NCI-H1930 (cell line): Measurements from ENCODE around the gene DAAM2.

Experiments
- DNase-seq, 2 experiments: peaks; one replicate each; lab custom pipeline; 2025; lab: John Stamatoyannopoulos, UW

Gene DAAM2

GRCh38 chr6:39787322-39787721 is 4.9 kb upstream of the DAAM2 start:
- no peak for DNase-seq

DNA sequence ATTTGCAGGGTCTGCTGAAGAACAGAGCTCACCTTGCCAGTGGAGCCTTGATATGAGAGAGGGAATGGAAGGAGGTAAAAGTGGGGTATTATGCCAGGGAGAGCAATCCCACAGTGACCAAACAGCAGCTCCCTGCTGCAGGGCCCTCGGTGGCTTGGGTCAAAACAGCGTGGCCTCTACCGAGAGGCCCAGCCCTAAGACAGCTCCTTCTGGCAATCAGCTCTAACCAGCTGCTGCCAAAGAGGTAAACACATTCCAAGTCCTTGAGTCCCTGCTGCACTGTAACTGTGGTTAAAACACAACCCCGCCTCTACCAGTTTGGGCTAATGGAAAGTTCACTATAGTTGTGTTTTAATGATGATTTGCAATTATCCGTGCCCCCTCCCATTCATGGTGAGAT is 1.4 kb upstream of the DAAM2 start:
- no peak for DNase-seq

GRCh38 chr6:39791311-39791710 is 865 bp upstream of the DAAM2 start:
- peak; percentile 5 to 10 for DNase-seq

DNA sequence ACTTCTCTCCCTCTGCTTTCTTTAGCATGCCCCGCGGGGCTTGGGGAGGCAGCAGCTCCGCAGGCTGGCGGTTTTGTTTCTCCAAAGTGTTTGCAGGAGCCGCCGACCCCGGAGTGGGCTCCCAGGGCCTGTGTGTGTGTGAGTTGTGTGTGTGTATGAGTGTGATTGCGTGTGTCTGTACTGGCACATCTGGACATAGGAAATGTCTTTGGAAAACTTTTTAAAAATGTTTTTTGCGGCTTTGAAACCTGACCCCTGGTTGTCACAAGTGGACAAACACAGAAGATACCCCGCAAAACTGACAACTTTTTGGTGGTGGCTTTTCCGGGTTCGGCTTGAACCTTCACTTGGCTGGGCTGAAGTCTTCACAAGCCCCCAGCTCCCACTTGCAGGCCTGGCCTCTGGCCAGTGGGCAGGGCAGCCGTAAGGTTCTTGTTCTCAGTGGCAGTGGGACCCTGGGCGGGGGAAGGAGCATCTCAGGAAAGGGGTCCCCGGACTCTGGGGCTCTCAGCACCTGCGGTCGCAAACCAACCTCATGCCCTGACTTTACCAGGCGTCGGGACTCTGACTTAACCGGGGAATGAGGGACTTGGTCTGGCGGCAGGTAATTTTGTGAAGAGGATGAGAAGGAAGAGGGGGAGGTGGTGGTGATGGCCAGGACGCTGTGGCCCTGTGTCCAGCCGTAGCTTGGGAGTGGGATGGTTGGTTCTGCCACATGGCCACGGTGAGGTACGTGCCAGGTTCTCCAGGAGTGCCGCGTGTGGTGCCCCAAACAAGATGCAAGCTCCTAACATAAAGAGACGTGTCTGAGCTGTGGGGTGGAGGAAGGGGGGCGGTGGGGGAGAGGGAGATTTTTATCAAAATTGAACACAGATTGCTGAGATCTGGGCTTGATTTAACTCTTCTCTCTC is 619 bp downstream of the DAAM2 start:
- no peak for DNase-seq

- DNase-seq, result no peak
These were observed 1.3 kb downstream of the DAAM2 start for GRCh38 chr6:39793516-39793915.

DNA sequence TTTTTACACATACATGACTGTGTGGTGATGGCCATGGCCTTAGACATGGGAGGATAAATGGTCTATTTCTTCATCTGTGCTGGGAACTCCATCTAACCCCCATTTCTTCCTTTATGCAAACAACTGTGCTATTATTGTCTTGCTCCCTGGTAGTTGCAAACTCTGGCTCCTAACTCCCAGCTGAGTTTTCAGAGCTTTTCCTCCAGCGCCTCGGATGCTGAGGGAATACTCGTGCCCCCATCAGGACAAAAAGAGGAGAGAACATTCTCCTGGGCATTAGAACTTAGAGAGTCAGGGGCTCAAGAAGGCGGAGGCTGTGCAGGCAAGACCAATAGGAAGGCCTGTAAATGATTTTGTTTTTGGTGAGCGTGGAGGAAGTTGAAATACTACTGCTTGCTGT is 2.1 kb downstream of the DAAM2 start:
- DNase-seq, result no peak

- DNase-seq, result no peak
These were observed 5.6 kb downstream of the DAAM2 start for GRCh38 chr6:39797751-39798150.

- DNase-seq, result no peak
These were observed 8.2 kb downstream of the DAAM2 start for GRCh38 chr6:39800034-39801032.

DNA sequence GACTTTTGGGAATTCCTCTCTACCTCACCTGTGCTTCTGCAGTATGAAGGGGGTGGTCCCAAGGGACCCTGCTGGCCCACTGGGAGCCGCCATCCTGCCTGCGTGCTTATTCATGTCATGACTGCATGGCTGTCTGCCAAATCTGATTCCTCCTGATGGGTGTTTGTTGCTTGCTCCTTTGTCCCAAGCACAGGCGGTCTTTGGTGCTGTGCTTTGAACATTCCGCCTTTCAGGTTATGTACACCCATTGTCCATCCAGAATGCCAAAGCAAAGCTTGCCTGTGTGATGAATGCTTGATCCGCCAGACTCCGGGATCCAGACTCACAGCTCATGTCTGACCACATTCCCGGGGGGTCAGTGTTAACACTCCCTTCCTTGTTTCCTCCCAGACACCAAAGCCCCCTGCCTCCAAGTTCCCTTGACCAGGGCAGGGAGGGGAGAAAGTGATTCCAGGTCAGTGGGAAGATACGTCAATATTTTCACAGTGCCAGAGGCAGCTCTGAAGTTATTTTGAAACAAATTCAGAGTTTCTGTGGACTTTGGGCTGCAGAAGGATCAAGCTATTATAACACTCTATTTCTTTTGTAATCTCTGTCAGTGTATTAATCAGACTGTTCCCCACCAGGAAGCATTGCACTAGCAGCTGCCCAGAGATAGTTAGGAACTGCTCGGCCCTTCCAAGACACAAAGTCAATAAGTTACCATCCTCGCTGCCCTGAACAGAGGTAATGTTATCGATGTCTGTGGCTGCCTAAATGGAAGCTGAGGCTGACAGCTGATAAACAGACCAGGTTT is 9.5 kb downstream of the DAAM2 start:
- DNase-seq, result no peak

DNA sequence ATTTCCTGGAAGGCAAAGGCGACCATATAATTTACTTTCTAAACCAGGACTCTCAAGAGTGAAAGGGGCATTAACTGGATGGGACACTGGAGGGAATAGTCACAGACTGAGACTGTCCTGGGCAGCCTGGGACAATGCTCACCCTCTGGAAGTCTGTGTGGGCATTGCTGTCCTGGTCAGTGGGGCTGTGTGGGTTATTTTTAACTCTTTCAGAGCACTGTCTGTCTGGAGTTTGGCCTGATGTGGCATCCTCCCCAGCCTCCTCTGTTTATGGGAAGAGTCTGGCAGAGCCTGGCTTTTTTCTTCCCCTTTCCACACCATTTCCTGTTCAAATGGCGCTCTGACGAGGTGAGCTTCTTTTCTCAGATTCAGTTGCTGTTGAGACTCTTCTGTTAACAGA is 11.7 kb downstream of the DAAM2 start:
- no peak for DNase-seq

GRCh38 chr6:39804466-39805065 is 12.4 kb downstream of the DAAM2 start:
- no peak for DNase-seq

DNA sequence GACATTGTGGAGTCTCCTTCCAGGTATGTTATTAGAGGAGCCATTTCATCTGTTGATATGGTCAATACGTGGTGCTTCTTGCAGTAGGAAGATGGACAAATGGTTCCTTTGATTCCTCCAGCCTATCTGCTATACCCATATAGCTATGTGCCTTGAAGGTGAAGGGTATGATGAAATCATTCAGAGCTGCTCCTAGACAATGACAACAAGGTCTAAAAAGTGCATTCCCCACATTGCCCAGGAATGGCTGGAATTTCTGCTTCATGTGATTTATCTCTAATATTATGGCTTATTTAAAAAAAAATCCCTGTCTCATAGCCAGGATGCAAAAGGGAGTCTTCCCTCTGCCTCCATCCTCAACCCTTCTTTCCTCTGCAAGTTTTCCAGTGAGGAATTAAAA is 14.1 kb downstream of the DAAM2 start:
- DNase-seq, result no peak

DNA sequence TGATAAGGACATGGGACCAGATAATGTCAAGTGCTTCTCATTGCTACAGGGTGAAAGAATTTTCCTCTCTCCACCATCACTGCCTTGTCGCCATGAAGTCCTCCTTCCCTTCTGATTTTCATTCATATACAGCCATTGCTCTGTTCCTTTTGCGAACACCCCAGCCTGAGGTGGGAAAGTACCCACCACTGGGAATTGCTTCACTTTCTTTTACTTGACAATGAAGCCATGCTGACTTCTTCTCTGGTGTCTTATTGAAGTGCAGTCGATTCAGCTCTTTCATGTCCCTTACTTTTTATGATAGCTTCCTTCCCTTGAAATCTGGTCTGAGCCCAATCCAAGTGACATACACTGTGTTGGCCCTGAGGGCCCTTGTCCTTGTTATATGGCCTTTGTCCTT is 16.2 kb downstream of the DAAM2 start:
- no peak for DNase-seq

- no peak for DNase-seq
These were observed 16.8 kb downstream of the DAAM2 start for GRCh38 chr6:39808964-39809363.

DNA sequence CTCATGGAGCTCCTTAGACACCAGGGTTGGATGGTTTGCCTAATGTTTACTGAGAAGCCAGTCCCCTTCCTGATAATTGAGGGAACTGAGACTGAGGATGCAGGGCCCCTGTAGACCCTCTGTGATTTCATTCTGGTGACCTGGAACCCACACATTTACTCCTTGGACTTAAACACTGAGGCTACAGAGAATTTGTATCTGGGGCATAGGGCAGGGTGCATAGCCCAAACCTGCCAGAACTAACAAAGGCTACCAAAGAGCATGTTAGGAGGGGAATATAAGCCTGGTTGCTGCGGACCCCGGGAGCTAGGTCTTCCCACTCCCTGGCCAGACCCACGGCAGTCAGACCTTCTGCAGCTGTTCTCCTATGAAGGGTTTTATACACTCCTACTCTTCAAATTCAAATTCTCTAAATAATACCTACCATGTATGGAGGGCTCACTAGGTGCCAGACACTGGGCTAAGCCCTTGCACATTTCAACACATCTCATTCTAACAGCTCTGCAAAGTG is 19.7 kb downstream of the DAAM2 start:
- no peak for DNase-seq

GRCh38 chr6:39812496-39812852 is 20.3 kb downstream of the DAAM2 start:
- DNase-seq, result no peak

DNA sequence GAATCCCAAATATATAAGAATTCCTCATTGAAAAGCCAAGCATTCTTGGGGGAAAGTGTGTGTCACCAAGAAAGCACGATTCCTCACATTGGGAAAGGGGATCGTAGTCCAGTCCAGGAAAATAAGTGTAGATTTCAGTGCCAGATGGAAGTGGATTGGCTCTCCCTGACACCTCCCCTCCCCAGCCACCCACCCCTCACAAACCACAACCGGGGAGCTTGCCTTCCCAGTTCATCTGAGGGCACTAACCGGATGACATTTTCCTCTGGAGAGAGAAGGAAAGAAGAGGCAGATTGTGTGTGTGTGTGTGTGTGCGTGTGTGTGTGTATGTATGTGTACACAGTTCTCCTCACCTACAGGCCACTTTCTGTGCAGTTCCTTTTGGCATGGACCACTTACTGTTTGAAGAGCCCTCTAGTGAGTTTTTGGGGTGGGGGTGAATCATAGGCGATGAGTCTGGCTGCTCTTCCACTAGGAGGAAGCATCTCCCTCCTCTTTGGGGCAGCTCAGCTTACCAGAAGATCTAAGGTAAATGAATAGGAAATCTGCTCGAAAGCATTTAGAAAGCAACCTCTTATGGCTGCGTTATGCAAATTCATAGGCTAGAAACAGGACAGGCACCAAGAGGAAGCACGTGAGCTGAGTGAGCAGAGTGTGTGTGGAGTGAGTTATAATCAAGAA is 20.8 kb downstream of the DAAM2 start:
- DNase-seq, result no peak

DNA sequence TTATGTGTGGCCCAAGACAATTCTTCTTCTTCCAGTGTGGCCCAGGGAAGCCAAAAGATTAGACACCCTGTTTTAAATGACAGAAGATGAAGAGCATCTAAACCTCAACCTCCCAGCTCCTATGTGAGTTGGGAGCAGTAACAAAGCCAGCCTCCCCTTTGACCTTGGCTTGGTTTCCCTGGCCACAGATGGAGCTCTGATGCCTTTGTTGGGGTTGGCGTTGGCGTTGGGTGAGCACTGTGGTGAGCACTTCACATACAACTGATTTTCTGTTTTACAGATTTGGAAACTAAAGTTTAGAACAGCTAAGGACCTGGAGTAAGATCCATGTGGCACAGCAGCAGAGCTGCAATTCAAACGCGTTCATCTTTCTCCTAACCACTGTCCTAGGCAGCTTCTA is 22.1 kb downstream of the DAAM2 start:
- DNase-seq, result no peak

- no peak for DNase-seq
These were observed 23.2 kb downstream of the DAAM2 start for GRCh38 chr6:39815356-39815755.

- no peak for DNase-seq
These were observed 24.6 kb downstream of the DAAM2 start for GRCh38 chr6:39816747-39817146.

DNA sequence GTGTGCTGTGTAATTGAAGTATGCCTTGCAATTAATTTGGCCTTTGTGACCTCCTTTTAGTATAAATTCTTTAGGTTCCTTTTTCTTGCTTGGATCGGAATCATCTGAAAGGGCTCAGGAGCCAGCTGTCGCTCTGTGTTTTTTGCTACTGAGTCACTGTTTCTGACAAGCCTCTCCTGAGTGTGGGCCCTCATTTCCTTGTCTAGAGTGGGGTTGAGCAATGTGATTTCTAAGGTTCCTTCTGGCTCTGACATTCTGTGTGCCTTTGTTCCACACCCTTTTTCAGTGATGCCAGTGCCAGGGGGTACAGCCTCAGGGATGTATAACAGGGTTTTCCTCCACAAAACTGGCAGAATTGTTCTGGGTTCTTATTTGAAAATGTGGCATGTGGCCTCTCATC is 26.5 kb downstream of the DAAM2 start:
- no peak for DNase-seq
